ENCODE data around the gene GLP2R.

DNA sequence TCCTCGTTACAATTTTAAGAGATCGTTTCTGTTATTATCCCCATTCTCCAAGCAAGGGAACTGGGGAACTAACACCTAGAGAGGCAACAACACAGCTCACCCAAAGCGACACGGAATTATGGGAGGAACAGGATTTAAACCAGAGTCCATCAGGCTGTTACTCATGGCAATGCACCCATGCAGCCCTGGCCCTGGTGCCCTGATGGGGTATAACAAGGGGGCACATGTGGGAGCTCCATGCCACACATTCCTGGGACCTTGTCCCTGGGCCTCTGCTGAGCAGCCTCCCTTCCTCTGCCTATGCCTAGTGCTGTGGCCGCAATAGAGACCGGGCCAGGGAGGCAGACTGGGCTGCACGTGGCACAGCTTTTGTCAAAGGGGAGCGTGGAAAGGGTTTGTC lies 92.6 kb downstream of the GLP2R start:
- no peak for TF ChIP-seq ZFX (IDR thresholded peaks at IDR 0.05)
- TF ChIP-seq, protein P1, sequence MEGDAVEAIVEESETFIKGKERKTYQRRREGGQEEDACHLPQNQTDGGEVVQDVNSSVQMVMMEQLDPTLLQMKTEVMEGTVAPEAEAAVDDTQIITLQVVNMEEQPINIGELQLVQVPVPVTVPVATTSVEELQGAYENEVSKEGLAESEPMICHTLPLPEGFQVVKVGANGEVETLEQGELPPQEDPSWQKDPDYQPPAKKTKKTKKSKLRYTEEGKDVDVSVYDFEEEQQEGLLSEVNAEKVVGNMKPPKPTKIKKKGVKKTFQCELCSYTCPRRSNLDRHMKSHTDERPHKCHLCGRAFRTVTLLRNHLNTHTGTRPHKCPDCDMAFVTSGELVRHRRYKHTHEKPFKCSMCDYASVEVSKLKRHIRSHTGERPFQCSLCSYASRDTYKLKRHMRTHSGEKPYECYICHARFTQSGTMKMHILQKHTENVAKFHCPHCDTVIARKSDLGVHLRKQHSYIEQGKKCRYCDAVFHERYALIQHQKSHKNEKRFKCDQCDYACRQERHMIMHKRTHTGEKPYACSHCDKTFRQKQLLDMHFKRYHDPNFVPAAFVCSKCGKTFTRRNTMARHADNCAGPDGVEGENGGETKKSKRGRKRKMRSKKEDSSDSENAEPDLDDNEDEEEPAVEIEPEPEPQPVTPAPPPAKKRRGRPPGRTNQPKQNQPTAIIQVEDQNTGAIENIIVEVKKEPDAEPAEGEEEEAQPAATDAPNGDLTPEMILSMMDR (conservative IDR thresholded peaks at IDR 0.05): no peak

Data from C4-2B (cell line).